Immature natural killer cell (primary cell): Measurements from ENCODE around the gene STAB2. TPM values are rescaled to one million over a fixed set of nuclear protein-coding genes. Genes with fewer than 3 reads are reported as not detected.

Experiments used
- DNase-seq, 3 donors: peaks; one replicate each; pipeline ENCODE4 v3.0.0; 2022; ENCODE audit warnings: mixed read lengths in 1 of 3
- H3K27ac Mint-ChIP-seq, 6 donors: one replicate each; pipeline ENCODE4 v1.8.0; 2020; ENCODE audit warnings: mixed read lengths in 6 of 6, mild to moderate bottlenecking in 5 of 6, inconsistent platforms in 4 of 6, moderate library complexity in 3 of 6
- H3K27me3 Mint-ChIP-seq, 3 donors: one replicate each; pipeline ENCODE4 v1.8.0; 2020 to 2021; ENCODE audit warnings: low read depth in 3 of 3, mild to moderate bottlenecking in 3 of 3, mixed read lengths in 3 of 3, moderate library complexity in 3 of 3, inconsistent platforms in 1 of 3
- H3K36me3 Mint-ChIP-seq, 3 donors: one replicate each; pipeline ENCODE4 v1.8.0; 2020; ENCODE audit warnings: mixed read lengths in 3 of 3, inconsistent platforms in 2 of 3, mild to moderate bottlenecking in 2 of 3
- H3K4me1 Mint-ChIP-seq, 2 donors: one replicate each; pipeline ENCODE4 v1.8.0; 2020; ENCODE audit warnings: inconsistent platforms in 2 of 2, mild to moderate bottlenecking in 2 of 2, mixed read lengths in 2 of 2, moderate library complexity in 1 of 2
- H3K4me3 Mint-ChIP-seq, 5 donors: one replicate each; pipeline ENCODE4 v1.8.0; 2020; ENCODE audit warnings: mild to moderate bottlenecking in 5 of 5, mixed read lengths in 5 of 5, inconsistent platforms in 3 of 5, moderate library complexity in 3 of 5
- H3K9me3 Mint-ChIP-seq, 6 donors: one replicate each; pipeline ENCODE4 v1.8.0; 2020; ENCODE audit warnings: mild to moderate bottlenecking in 6 of 6, mixed read lengths in 6 of 6, inconsistent platforms in 4 of 6, moderate library complexity in 3 of 6
- polyA plus RNA-seq, 3 donors: library from polyadenylated mRNA; unstranded; fragments of 300-500 nt; fragmentation: Illumina TruSeq; gene quantifications; one replicate each; pipeline ENCODE4 v1.2.3, GENCODE V29; 2021

STAB2 gene
- polyA plus RNA-seq, 3 donors from 2014 or later: not detected

DNA sequence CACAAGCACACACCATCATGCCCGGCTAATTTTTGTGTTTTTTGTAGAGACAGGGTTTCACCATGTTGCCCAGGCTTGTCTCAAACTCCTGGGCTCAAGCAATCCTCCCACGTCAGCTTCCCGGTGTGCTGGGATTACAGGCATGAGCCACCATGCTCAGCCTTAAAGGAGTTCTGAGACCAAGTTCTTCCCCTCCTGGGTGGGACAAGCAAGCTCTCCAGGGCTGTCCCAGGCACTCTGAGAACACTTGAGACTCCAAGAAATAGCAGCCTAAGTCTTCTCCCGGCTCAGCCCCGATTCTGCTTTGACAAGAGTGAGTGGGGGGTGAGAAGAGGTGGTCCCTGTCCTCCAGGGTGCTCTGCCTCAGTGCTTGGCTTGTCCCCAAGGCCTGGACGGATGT lies 86.4 kb downstream of the STAB2 start:
- Mint-ChIP-seq H3K27me3 (peaks cover 2 to 4% (median 3%) of the 10 kb centered on the region in 3 donors), H3K9me3 (no peaks in the 10 kb centered on the region), H3K27ac (no peak overlapping the region), H3K4me1 (no peaks in the 10 kb centered on the region), H3K4me3 (no peak overlapping the region), H3K36me3 (no peaks in the 10 kb centered on the region)
- DNase-seq: no peak

DNA sequence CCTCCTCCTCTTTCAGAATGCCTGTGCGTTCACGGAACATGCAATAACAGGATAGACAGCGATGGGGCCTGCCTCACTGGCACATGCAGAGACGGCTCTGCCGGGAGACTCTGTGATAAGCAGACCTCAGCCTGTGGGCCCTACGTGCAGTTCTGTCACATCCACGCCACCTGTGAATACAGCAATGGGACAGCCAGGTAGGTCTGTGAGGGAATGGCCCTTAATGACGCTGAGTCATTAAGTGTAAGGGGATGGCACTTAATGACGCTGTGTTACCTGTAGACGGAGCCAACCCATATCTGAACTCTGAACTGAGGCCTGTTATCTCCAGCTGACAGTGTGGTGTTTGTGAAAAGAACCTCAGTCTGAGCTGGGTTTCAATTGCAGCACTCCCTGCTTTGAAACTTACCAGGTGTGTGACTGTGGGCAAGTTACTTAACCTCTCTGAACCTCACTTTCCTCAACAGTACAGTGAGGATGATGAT lies 86.9 kb downstream of the STAB2 start:
- H3K9me3 Mint-ChIP-seq: no peaks in the 10 kb centered on the region
- H3K4me3 Mint-ChIP-seq: no peak overlapping the region
- no peak overlapping the region for H3K27ac Mint-ChIP-seq
- peaks cover 2 to 4% (median 3%) of the 10 kb centered on the region in 3 donors for H3K27me3 Mint-ChIP-seq
- DNase-seq: no peak
- H3K4me1 Mint-ChIP-seq: no peaks in the 10 kb centered on the region
- no peaks in the 10 kb centered on the region for H3K36me3 Mint-ChIP-seq

GRCh38 chr12:103676893-103677292 lies 89.8 kb downstream of the STAB2 start:
- Mint-ChIP-seq H3K27me3 (peaks cover 2 to 5% (median 2%) of the 10 kb centered on the region in 3 donors), H3K4me1 (no peaks in the 10 kb centered on the region), H3K9me3 (no peaks in the 10 kb centered on the region), H3K4me3 (no peak overlapping the region), H3K27ac (no peak overlapping the region), H3K36me3 (no peaks in the 10 kb centered on the region)
- DNase-seq: no peak

GRCh38 chr12:103677341-103677740 lies 90.3 kb downstream of the STAB2 start:
- H3K4me3 Mint-ChIP-seq: no peak overlapping the region
- peaks cover 2 to 5% (median 2%) of the 10 kb centered on the region in 3 donors for H3K27me3 Mint-ChIP-seq
- no peaks in the 10 kb centered on the region for H3K36me3 Mint-ChIP-seq
- no peaks in the 10 kb centered on the region for H3K9me3 Mint-ChIP-seq
- no peak for DNase-seq
- no peak overlapping the region for H3K27ac Mint-ChIP-seq
- H3K4me1 Mint-ChIP-seq: no peaks in the 10 kb centered on the region

- no peak overlapping the region for H3K4me3 Mint-ChIP-seq
- H3K27ac Mint-ChIP-seq: no peak overlapping the region
- no peaks in the 10 kb centered on the region for H3K9me3 Mint-ChIP-seq
- no peak for DNase-seq
- H3K36me3 Mint-ChIP-seq: no peaks in the 10 kb centered on the region
- peaks cover 2 to 5% (median 2%) of the 10 kb centered on the region in 3 donors for H3K27me3 Mint-ChIP-seq
- no peaks in the 10 kb centered on the region for H3K4me1 Mint-ChIP-seq
These were observed 90.8 kb downstream of the STAB2 start for GRCh38 chr12:103677905-103678304.

GRCh38 chr12:103679421-103680170 lies 92.5 kb downstream of the STAB2 start:
- Mint-ChIP-seq H3K4me1 (no peaks in the 10 kb centered on the region), H3K27ac (no peak overlapping the region), H3K36me3 (no peaks in the 10 kb centered on the region), H3K9me3 (no peaks in the 10 kb centered on the region), H3K4me3 (no peak overlapping the region), H3K27me3 (peaks cover 2 to 5% (median 2%) of the 10 kb centered on the region in 3 donors)
- DNase-seq: no peak

GRCh38 chr12:103680591-103681141 lies 93.6 kb downstream of the STAB2 start:
- no peak for DNase-seq
- no peaks in the 10 kb centered on the region for H3K9me3 Mint-ChIP-seq
- H3K36me3 Mint-ChIP-seq: no peaks in the 10 kb centered on the region
- H3K27ac Mint-ChIP-seq: no peak overlapping the region
- no peak overlapping the region for H3K4me3 Mint-ChIP-seq
- H3K4me1 Mint-ChIP-seq: no peaks in the 10 kb centered on the region
- H3K27me3 Mint-ChIP-seq: peaks cover 2 to 7% (median 2%) of the 10 kb centered on the region in 3 donors

DNA sequence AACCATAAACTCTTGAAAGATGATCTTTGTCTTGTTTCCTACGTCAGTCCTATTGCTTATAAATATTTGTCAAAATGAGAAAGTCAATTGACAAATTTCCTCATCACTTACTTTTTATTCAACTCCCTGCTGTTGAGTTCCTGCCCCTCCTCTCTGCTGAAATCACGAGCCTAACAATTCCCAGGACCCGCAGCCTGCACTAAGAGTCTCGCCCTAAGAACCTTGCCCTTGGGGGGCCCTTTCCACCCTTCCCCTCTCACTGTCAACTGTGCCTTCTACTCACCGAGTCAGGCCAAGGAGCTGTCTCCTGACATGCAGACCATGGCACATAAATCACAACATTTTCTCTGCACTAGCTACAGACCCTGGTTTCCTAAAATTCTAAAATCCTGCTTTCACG lies 99.0 kb downstream of the STAB2 start:
- no peaks in the 10 kb centered on the region for H3K9me3 Mint-ChIP-seq
- DNase-seq: no peak
- H3K4me1 Mint-ChIP-seq: no peaks in the 10 kb centered on the region
- peaks cover 0 to 4% (median 3%) of the 10 kb centered on the region in 3 donors for H3K27me3 Mint-ChIP-seq
- H3K4me3 Mint-ChIP-seq: no peak overlapping the region
- no peaks in the 10 kb centered on the region for H3K36me3 Mint-ChIP-seq
- no peak overlapping the region for H3K27ac Mint-ChIP-seq

GRCh38 chr12:103687253-103687652 lies 100.2 kb downstream of the STAB2 start:
- no peak overlapping the region for H3K27ac Mint-ChIP-seq
- no peaks in the 10 kb centered on the region for H3K4me1 Mint-ChIP-seq
- no peak for DNase-seq
- no peak overlapping the region for H3K4me3 Mint-ChIP-seq
- H3K36me3 Mint-ChIP-seq: no peaks in the 10 kb centered on the region
- peaks cover 0 to 4% (median 3%) of the 10 kb centered on the region in 3 donors for H3K27me3 Mint-ChIP-seq
- H3K9me3 Mint-ChIP-seq: no peaks in the 10 kb centered on the region

DNA sequence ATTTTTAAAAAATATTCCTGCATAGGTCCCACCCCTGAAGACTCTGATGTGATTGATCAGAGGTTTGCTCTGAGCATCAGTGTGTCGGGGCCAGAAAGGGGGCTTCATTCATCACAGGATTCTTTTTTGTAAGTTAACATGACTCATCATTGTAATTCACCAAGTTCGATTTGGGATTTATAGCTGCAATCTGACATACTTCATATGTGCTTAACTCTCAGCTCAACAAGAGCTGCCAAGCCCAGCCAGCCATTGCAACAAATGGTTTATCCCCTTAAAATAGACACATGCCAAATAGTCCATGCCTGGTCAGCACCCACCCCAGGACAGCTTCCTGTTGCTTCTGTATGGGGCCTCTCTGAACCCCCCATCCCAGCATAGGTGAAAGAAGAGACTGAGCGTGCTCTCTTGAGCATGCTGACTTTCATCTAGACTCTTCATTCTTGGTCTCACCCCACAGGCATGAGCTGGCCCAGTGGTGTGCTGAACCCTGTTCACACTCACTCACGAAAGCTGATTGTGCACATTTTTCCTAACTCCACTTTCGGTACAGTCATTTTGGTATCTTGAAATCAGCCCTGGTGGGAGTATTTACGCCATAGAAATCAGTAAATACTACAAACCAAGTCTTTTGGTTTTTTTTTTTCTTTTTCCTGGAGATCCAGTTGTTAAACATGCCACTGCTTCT lies 101.4 kb downstream of the STAB2 start:
- Mint-ChIP-seq H3K4me3 (no peak overlapping the region), H3K36me3 (no peaks in the 10 kb centered on the region), H3K4me1 (no peaks in the 10 kb centered on the region), H3K27ac (no peak overlapping the region), H3K27me3 (peaks cover 0 to 4% (median 3%) of the 10 kb centered on the region in 3 donors), H3K9me3 (no peaks in the 10 kb centered on the region)
- no peak for DNase-seq

GRCh38 chr12:103690426-103690825 lies 103.4 kb downstream of the STAB2 start:
- no peaks in the 10 kb centered on the region for H3K4me1 Mint-ChIP-seq
- H3K9me3 Mint-ChIP-seq: no peaks in the 10 kb centered on the region
- no peak overlapping the region for H3K4me3 Mint-ChIP-seq
- H3K27me3 Mint-ChIP-seq: peaks cover 0 to 5% (median 2%) of the 10 kb centered on the region in 3 donors
- H3K27ac Mint-ChIP-seq: no peak overlapping the region
- no peaks in the 10 kb centered on the region for H3K36me3 Mint-ChIP-seq
- no peak for DNase-seq

- no peaks in the 10 kb centered on the region for H3K9me3 Mint-ChIP-seq
These were observed 104.0 kb downstream of the STAB2 start for GRCh38 chr12:103691063-103691462.

GRCh38 chr12:103696101-103696500 lies 109.0 kb downstream of the STAB2 start:
- no peaks in the 10 kb centered on the region for H3K9me3 Mint-ChIP-seq
- H3K27ac Mint-ChIP-seq: no peak overlapping the region
- DNase-seq: no peak
- peaks cover 2 to 6% (median 5%) of the 10 kb centered on the region in 3 donors for H3K27me3 Mint-ChIP-seq
- no peaks in the 10 kb centered on the region for H3K4me1 Mint-ChIP-seq
- H3K4me3 Mint-ChIP-seq: no peak overlapping the region
- no peaks in the 10 kb centered on the region for H3K36me3 Mint-ChIP-seq

More at GRCh38 chr12:103691063-103691462, 104.0 kb downstream of the STAB2 start:
- no peaks in the 10 kb centered on the region for H3K4me1 Mint-ChIP-seq
- DNase-seq: no peak
- no peak overlapping the region for H3K4me3 Mint-ChIP-seq
- no peak overlapping the region for H3K27ac Mint-ChIP-seq
- H3K27me3 Mint-ChIP-seq: peaks cover 0 to 5% (median 0%) of the 10 kb centered on the region in 3 donors
- H3K36me3 Mint-ChIP-seq: no peaks in the 10 kb centered on the region
